H9 (cell line): Measurements from ENCODE around the gene GTF2A1L. TPM values are rescaled to one million over a fixed set of nuclear protein-coding genes. Genes with fewer than 3 reads are reported as not detected.

Experiments
- DNase-seq: peaks from one replicate; pipeline ENCODE4 v3.0.0-alpha.2; 2017
- H2AFZ ChIP-seq: one replicate; pipeline ENCODE4 v1.6.1; 2013; ENCODE audit warnings: mild to moderate bottlenecking, low read length, control low read depth, moderate library complexity
- H2AK5ac ChIP-seq: 2 replicates; pipeline ENCODE4 v1.6.1; 2013; ENCODE audit warnings: low read length, control low read depth, mixed read lengths; ENCODE audit not compliant: insufficient read length
- H2BK120ac ChIP-seq: one replicate; pipeline ENCODE4 v1.6.1; 2013; ENCODE audit warnings: low read depth, mild to moderate bottlenecking, low read length, control low read depth, inconsistent platforms; ENCODE audit not compliant: poor library complexity, severe bottlenecking
- H2BK12ac ChIP-seq: 2 replicates; pipeline ENCODE4 v1.6.1; 2013; ENCODE audit warnings: low read length, control low read depth, mixed read lengths, low read depth; ENCODE audit not compliant: insufficient read length
- H2BK15ac ChIP-seq: 2 replicates; pipeline ENCODE4 v1.6.1; 2013; ENCODE audit warnings: low read depth, low read length, control low read depth
- H2BK20ac ChIP-seq: one replicate; pipeline ENCODE4 v1.6.1; 2013; ENCODE audit warnings: low read depth, mild to moderate bottlenecking, low read length, control low read depth, inconsistent platforms; ENCODE audit not compliant: poor library complexity, severe bottlenecking
- H2BK5ac ChIP-seq: 2 replicates; pipeline ENCODE4 v1.6.1; 2013; ENCODE audit warnings: low read length, control low read depth, mixed read lengths; ENCODE audit not compliant: insufficient read length
- H3K14ac ChIP-seq: 2 replicates; pipeline ENCODE4 v1.6.1; 2013; ENCODE audit warnings: low read length, control low read depth; ENCODE audit not compliant: insufficient read depth
- H3K18ac ChIP-seq: 2 replicates; pipeline ENCODE4 v1.6.1; 2013; ENCODE audit warnings: low read depth, mild to moderate bottlenecking, mixed read lengths, low read length, control low read depth; ENCODE audit not compliant: insufficient read length
- H3K23ac ChIP-seq: 2 replicates; pipeline ENCODE4 v1.6.1; 2013; ENCODE audit warnings: low read length, control low read depth, mixed read lengths, low read depth; ENCODE audit not compliant: insufficient read length
- H3K23me2 ChIP-seq: 2 replicates; pipeline ENCODE4 v1.6.1; 2013; ENCODE audit warnings: low read depth, mild to moderate bottlenecking, mixed read lengths, low read length, control low read depth; ENCODE audit not compliant: insufficient read length, poor library complexity, severe bottlenecking
- H3K27ac ChIP-seq: 2 replicates; pipeline ENCODE4 v1.5.1; 2013; ENCODE audit warnings: low read length, control low read depth, mixed read lengths, low read depth; ENCODE audit not compliant: insufficient read length
- H3K27me3 ChIP-seq: 2 replicates; pipeline ENCODE4 v1.6.1; 2013; ENCODE audit warnings: low read length, control low read depth, inconsistent platforms; ENCODE audit not compliant: insufficient read depth
- H3K4ac ChIP-seq: 2 replicates; pipeline ENCODE4 v1.6.1; 2013; ENCODE audit warnings: low read depth, mild to moderate bottlenecking, control low read depth, inconsistent platforms, low read length, moderate library complexity
- H3K4me1 ChIP-seq: 2 replicates; pipeline ENCODE4 v1.6.1; 2013; ENCODE audit warnings: low read length, control low read depth, inconsistent platforms; ENCODE audit not compliant: insufficient read depth
- H3K4me2 ChIP-seq: 2 replicates; pipeline ENCODE4 v1.6.1; 2013; ENCODE audit warnings: low read length, control low read depth, mixed read lengths; ENCODE audit not compliant: insufficient read length, insufficient read depth
- H3K56ac ChIP-seq: 2 replicates; pipeline ENCODE4 v1.6.1; 2013; ENCODE audit warnings: low read depth, mild to moderate bottlenecking, mixed read lengths, low read length, control low read depth; ENCODE audit not compliant: insufficient read length
- H3K79me1 ChIP-seq: 2 replicates; pipeline ENCODE4 v1.6.1; 2013; ENCODE audit warnings: low read depth, mild to moderate bottlenecking, moderate library complexity, low read length, control low read depth, inconsistent platforms; ENCODE audit not compliant: insufficient read depth, poor library complexity, severe bottlenecking
- H3K79me2 ChIP-seq: 2 replicates; pipeline ENCODE4 v1.6.1; 2013; ENCODE audit warnings: low read length, control low read depth, inconsistent platforms; ENCODE audit not compliant: insufficient read depth
- H3K9ac ChIP-seq: 2 replicates; pipeline ENCODE4 v1.6.1; 2013; ENCODE audit warnings: low read length, control low read depth, mixed read lengths; ENCODE audit not compliant: insufficient read length; ENCODE audit errors: extremely low read depth
- H3K9me3 ChIP-seq: one replicate; pipeline ENCODE4 v1.6.1; 2013; ENCODE audit warnings: low read depth, low read length, inconsistent platforms; ENCODE audit not compliant: control insufficient read depth
- H3T11ph ChIP-seq: one replicate; pipeline ENCODE4 v1.6.1; 2013; ENCODE audit warnings: mild to moderate bottlenecking, low read length, control low read depth, inconsistent platforms
- H4K20me1 ChIP-seq: one replicate; pipeline ENCODE4 v1.6.1; 2013; ENCODE audit not compliant: control insufficient read depth, insufficient read length, insufficient read depth
- H4K5ac ChIP-seq: 2 replicates; pipeline ENCODE4 v1.6.1; 2013; ENCODE audit warnings: low read depth, mild to moderate bottlenecking, mixed read lengths, low read length, control low read depth; ENCODE audit not compliant: insufficient read length
- H4K8ac ChIP-seq: replicated peaks from 2 replicates; pipeline ENCODE4 v1.6.1; 2013; ENCODE audit warnings: low read length, control low read depth, mixed read lengths, low read depth; ENCODE audit not compliant: insufficient read length
- H4K91ac ChIP-seq: 2 replicates; pipeline ENCODE4 v1.6.1; 2013; ENCODE audit warnings: low read depth, mild to moderate bottlenecking, moderate library complexity, mixed read lengths, low read length, control low read depth; ENCODE audit not compliant: insufficient read length
- H3K27ac Mint-ChIP-seq, 3 experiments: 2 replicates in 2 of 3; 3 replicates in 1 of 3; pipeline ENCODE4 v1.8.0; 2020 to 2021; ENCODE audit warnings: mixed read lengths in 3 of 3, mild to moderate bottlenecking in 1 of 3, moderate library complexity in 1 of 3
- H3K27me3 Mint-ChIP-seq: 2 replicates; pipeline ENCODE4 v1.8.0; 2021; ENCODE audit warnings: low read depth, mild to moderate bottlenecking, moderate library complexity, mixed read lengths
- H3K36me3 Mint-ChIP-seq, 3 experiments: 2 replicates in 2 of 3; 3 replicates in 1 of 3; pipeline ENCODE4 v1.8.0; 2020 to 2021; ENCODE audit warnings: low read depth in 3 of 3, mixed read lengths in 3 of 3; ENCODE audit not compliant: insufficient read depth in 1 of 3
- H3K4me1 Mint-ChIP-seq, 2 experiments: 2 replicates each; pipeline ENCODE4 v1.8.0; 2020; ENCODE audit warnings: mixed read lengths in 2 of 2
- H3K4me3 Mint-ChIP-seq, 2 experiments: 2 replicates in 1 of 2; 3 replicates in 1 of 2; pipeline ENCODE4 v1.8.0; 2020 to 2021; ENCODE audit warnings: mild to moderate bottlenecking in 2 of 2, mixed read lengths in 2 of 2, moderate library complexity in 1 of 2
- H3K9me3 Mint-ChIP-seq, 2 experiments: 2 replicates in 1 of 2; 3 replicates in 1 of 2; pipeline ENCODE4 v1.8.0; 2020; ENCODE audit warnings: mild to moderate bottlenecking in 2 of 2, mixed read lengths in 2 of 2, moderate library complexity in 1 of 2
- WGBS: extraction: QIAGEN DNeasy Blood & Tissue Kit; methylation state at CpG from one replicate; pipeline ENCODE4 v1.1.7; 2013; ENCODE audit warnings: missing lambda C conversion rate, low lambda C conversion rate, mixed read lengths; ENCODE audit not compliant: insufficient read length; ENCODE audit errors: extremely low coverage; 5-methylcytosine and 5-hydroxymethylcytosine counted together
- total RNA-seq: library from RNA; stranded (reverse); gene quantifications from 2 replicates; pipeline ENCODE4 v1.2.1, GENCODE V29; 2021
- TF ChIP-seq, protein P1 (sequence below): fragments of 200-600 bp; sonication (generic); conservative IDR thresholded peaks from 3 replicates; pipeline ENCODE4 v1.8.0; 2021; ENCODE audit warnings: antibody characterized with exemption, mild to moderate bottlenecking

Gene GTF2A1L
- total RNA-seq, 1 experiment from 2014 or later: not detected

GRCh38 chr2:48597492-48597891, 20.2 kb upstream of the GTF2A1L start:
- no peak overlapping the region for H2BK120ac ChIP-seq
- H3K4me1 ChIP-seq: no peaks in the 10 kb centered on the region
- no peak overlapping the region for H2AK5ac ChIP-seq
- H2BK15ac ChIP-seq: no peak overlapping the region
- no peak overlapping the region for H2BK12ac ChIP-seq
- TF ChIP-seq, protein P1, sequence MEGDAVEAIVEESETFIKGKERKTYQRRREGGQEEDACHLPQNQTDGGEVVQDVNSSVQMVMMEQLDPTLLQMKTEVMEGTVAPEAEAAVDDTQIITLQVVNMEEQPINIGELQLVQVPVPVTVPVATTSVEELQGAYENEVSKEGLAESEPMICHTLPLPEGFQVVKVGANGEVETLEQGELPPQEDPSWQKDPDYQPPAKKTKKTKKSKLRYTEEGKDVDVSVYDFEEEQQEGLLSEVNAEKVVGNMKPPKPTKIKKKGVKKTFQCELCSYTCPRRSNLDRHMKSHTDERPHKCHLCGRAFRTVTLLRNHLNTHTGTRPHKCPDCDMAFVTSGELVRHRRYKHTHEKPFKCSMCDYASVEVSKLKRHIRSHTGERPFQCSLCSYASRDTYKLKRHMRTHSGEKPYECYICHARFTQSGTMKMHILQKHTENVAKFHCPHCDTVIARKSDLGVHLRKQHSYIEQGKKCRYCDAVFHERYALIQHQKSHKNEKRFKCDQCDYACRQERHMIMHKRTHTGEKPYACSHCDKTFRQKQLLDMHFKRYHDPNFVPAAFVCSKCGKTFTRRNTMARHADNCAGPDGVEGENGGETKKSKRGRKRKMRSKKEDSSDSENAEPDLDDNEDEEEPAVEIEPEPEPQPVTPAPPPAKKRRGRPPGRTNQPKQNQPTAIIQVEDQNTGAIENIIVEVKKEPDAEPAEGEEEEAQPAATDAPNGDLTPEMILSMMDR: no peak
- H3K79me2 ChIP-seq: no peaks in the 10 kb centered on the region
- H3K36me3 Mint-ChIP-seq: no peaks in the 10 kb centered on the region; a peak in 1 of 7 replicates
- H4K20me1 ChIP-seq: no peaks in the 10 kb centered on the region
- no peak overlapping the region for H4K8ac ChIP-seq
- H3K27ac Mint-ChIP-seq: no peak overlapping the region
- H3K9me3 ChIP-seq: no peaks in the 10 kb centered on the region
- H3K27me3 Mint-ChIP-seq: no peaks in the 10 kb centered on the region
- H4K5ac ChIP-seq: no peak overlapping the region
- no peak overlapping the region for H3T11ph ChIP-seq
- no CpG with 5 or more reads among the region's 2 CpGs for WGBS
- no peaks in the 10 kb centered on the region for H3K9me3 Mint-ChIP-seq
- DNase-seq: no peak
- H2BK5ac ChIP-seq: no peak overlapping the region
- no peak overlapping the region for H2AFZ ChIP-seq
- no peak overlapping the region for H3K23ac ChIP-seq
- no peaks in the 10 kb centered on the region for H3K27me3 ChIP-seq
- H3K56ac ChIP-seq: no peak overlapping the region
- H3K79me1 ChIP-seq: no peaks in the 10 kb centered on the region
- H3K23me2 ChIP-seq: no peaks in the 10 kb centered on the region
- H3K4ac ChIP-seq: no peak overlapping the region
- H3K27ac ChIP-seq: no peak overlapping the region
- no peak overlapping the region for H3K9ac ChIP-seq
- no peak overlapping the region for H3K4me2 ChIP-seq
- no peak overlapping the region for H4K91ac ChIP-seq
- no peak overlapping the region for H3K14ac ChIP-seq
- H2BK20ac ChIP-seq: no peak overlapping the region
- no peak overlapping the region for H3K4me3 Mint-ChIP-seq
- H3K18ac ChIP-seq: no peak overlapping the region
- no peaks in the 10 kb centered on the region for H3K4me1 Mint-ChIP-seq
